GM23338 (cell line): ENCODE results near the gene PDE4D. TPM values are rescaled to one million over a fixed set of nuclear protein-coding genes. Genes with fewer than 3 reads are reported as not detected.

ENCODE experiments used
- ATAC-seq: fragments of 200-7000 bp; cut with Tn5 transposase; 3 replicates; pipeline ENCODE4 v1.9.1; 2020
- DNase-seq: peaks from one replicate; pipeline ENCODE4 v3.0.0-alpha.2; 2015; ENCODE audit warnings: low spot score
- H2AFZ ChIP-seq: fragments of 200-600 bp; sonication (generic); 2 replicates; pipeline ENCODE4 v1.8.0; 2016; ENCODE audit warnings: antibody characterized with exemption, mild to moderate bottlenecking, moderate library complexity
- H3F3A ChIP-seq: fragments of 200-600 bp; sonication (generic); replicated peaks from 2 replicates; pipeline ENCODE4 v1.8.0; 2017; ENCODE audit warnings: antibody characterized with exemption, mixed run types, low read depth
- H3K27ac ChIP-seq: fragments of 200-600 bp; sonication (generic); 2 replicates; pipeline ENCODE4 v1.6.1; 2016; ENCODE audit warnings: low read depth
- H3K27me3 ChIP-seq: fragments of 200-600 bp; sonication (generic); 2 replicates; pipeline ENCODE4 v1.8.0; 2016; ENCODE audit warnings: mild to moderate bottlenecking, mixed run types, moderate library complexity; ENCODE audit not compliant: insufficient read depth
- H3K36me3 ChIP-seq: fragments of 200-600 bp; sonication (generic); 2 replicates; pipeline ENCODE4 v1.8.0; 2016; ENCODE audit warnings: mild to moderate bottlenecking; ENCODE audit not compliant: insufficient read depth
- H3K4me1 ChIP-seq: fragments of 200-600 bp; sonication (generic); 2 replicates; pipeline ENCODE4 v1.8.0; 2016; ENCODE audit warnings: mild to moderate bottlenecking, moderate library complexity; ENCODE audit not compliant: insufficient read depth
- H3K4me2 ChIP-seq: fragments of 200-600 bp; sonication (generic); 2 replicates; pipeline ENCODE4 v1.7.1; 2017; ENCODE audit warnings: mixed run types
- H3K4me3 ChIP-seq: fragments of 200-600 bp; sonication (generic); 2 replicates; pipeline ENCODE4 v1.6.1; 2016; ENCODE audit warnings: mixed run types
- H3K79me2 ChIP-seq: fragments of 200-600 bp; sonication (generic); replicated peaks from 2 replicates; pipeline ENCODE4 v1.8.0; 2017; ENCODE audit warnings: mild to moderate bottlenecking; ENCODE audit not compliant: insufficient read depth
- H3K9me2 ChIP-seq: fragments of 200-600 bp; sonication (generic); 2 replicates; pipeline ENCODE4 v1.8.0; 2017; ENCODE audit not compliant: insufficient read depth
- H4K20me1 ChIP-seq: fragments of 200-600 bp; sonication (generic); replicated peaks from 2 replicates; pipeline ENCODE4 v1.8.0; 2017; ENCODE audit warnings: mild to moderate bottlenecking; ENCODE audit not compliant: insufficient read depth
- H3K27ac Mint-ChIP-seq: 2 replicates; pipeline ENCODE4 v1.8.0; 2020; ENCODE audit warnings: inconsistent platforms, mild to moderate bottlenecking, moderate library complexity, mixed read lengths
- H3K27me3 Mint-ChIP-seq: 3 replicates; pipeline ENCODE4 v1.8.0; 2022; ENCODE audit warnings: low read depth, mild to moderate bottlenecking, moderate library complexity, mixed read lengths, inconsistent platforms; ENCODE audit not compliant: insufficient read depth, poor library complexity
- H3K36me3 Mint-ChIP-seq: 3 replicates; pipeline ENCODE4 v1.8.0; 2021; ENCODE audit warnings: low read depth, mild to moderate bottlenecking, inconsistent platforms, moderate library complexity, mixed read lengths
- H3K4me1 Mint-ChIP-seq: 3 replicates; pipeline ENCODE4 v1.8.0; 2020; ENCODE audit warnings: mild to moderate bottlenecking, inconsistent platforms, mixed read lengths
- H3K4me3 Mint-ChIP-seq: 3 replicates; pipeline ENCODE4 v1.8.0; 2021; ENCODE audit warnings: moderate library complexity, mild to moderate bottlenecking, inconsistent platforms, mixed read lengths
- H3K9me3 Mint-ChIP-seq: 3 replicates; pipeline ENCODE4 v1.8.0; 2020; ENCODE audit warnings: moderate library complexity, mild to moderate bottlenecking, inconsistent platforms, mixed read lengths
- CREB1 ChIP-seq: fragments of 250-450 bp; sonication (Bioruptor Pico); IDR thresholded peaks from 2 replicates; pipeline ENCODE4 v1.5.0; 2020; ENCODE audit warnings: low read depth, mild to moderate bottlenecking, moderate library complexity
- CTCF ChIP-seq, 2 experiments: fragments of 200-600 bp in 1 of 2; sonication (generic) in 1 of 2; conservative IDR thresholded peaks; 2 replicates each; pipeline versions ENCODE4 v1.5.1 to v1.6.1; 2016 to 2017; ENCODE audit warnings: antibody characterized with exemption in 2 of 2, low read depth in 2 of 2, mild to moderate bottlenecking in 2 of 2, moderate library complexity in 1 of 2
- ETS1 ChIP-seq: IDR thresholded peaks from 2 replicates; pipeline ENCODE4 v1.6.1; 2016; ENCODE audit warnings: antibody characterized with exemption
- EZH2 ChIP-seq: fragments of 200-600 bp; sonication (generic); IDR thresholded peaks from one replicate; pipeline ENCODE4 v1.8.0; 2017; ENCODE audit warnings: antibody characterized with exemption, mild to moderate bottlenecking, low read depth; ENCODE audit not compliant: unreplicated experiment
- EZH2phosphoT487 ChIP-seq: fragments of 200-600 bp; sonication (generic); IDR thresholded peaks from one replicate; pipeline ENCODE4 v1.8.1; 2018; ENCODE audit warnings: antibody characterized with exemption; ENCODE audit not compliant: unreplicated experiment
- JUNB ChIP-seq: IDR thresholded peaks from one replicate; pipeline ENCODE4 v1.6.1; 2016; ENCODE audit warnings: antibody characterized with exemption; ENCODE audit not compliant: unreplicated experiment
- NANOG ChIP-seq: IDR thresholded peaks from 2 replicates; pipeline ENCODE4 v1.6.1; 2016; ENCODE audit warnings: antibody characterized with exemption, borderline replicate concordance
- POLR2AphosphoS5 ChIP-seq: IDR thresholded peaks from 2 replicates; pipeline ENCODE4 v1.6.1; 2016; ENCODE audit warnings: antibody characterized with exemption, low read depth
- REST ChIP-seq: IDR thresholded peaks from one replicate; pipeline ENCODE4 v1.6.1; 2018; ENCODE audit warnings: antibody characterized with exemption; ENCODE audit not compliant: unreplicated experiment
- STAT1 ChIP-seq: IDR thresholded peaks from one replicate; pipeline ENCODE4 v1.6.1; 2016; ENCODE audit warnings: antibody characterized with exemption; ENCODE audit not compliant: unreplicated experiment
- ZNF114 ChIP-seq: fragments of 250-450 bp; sonication (Bioruptor Pico); IDR thresholded peaks from 2 replicates; pipeline ENCODE4 v1.5.0; 2020; ENCODE audit warnings: mild to moderate bottlenecking, moderate library complexity
- ZNF331 ChIP-seq: fragments of 250-450 bp; sonication (Bioruptor Pico); IDR thresholded peaks from 2 replicates; pipeline ENCODE4 v1.5.0; 2020; ENCODE audit warnings: low read depth, mild to moderate bottlenecking, moderate library complexity
- polyA plus RNA-seq: library from polyadenylated mRNA; unstranded; fragments of >200 nt; fragmentation: Nextera tagmentation; extraction: Ambion mirVana; gene quantifications from 2 replicates; pipeline ENCODE4 v1.2.1, GENCODE V29; 2016
- total RNA-seq: library from RNA; depleted of rRNA; stranded (reverse); fragments of >200 nt; shearing (Covaris generic); gene quantifications from 2 replicates; pipeline ENCODE4 v1.2.3, GENCODE V29; 2014

The PDE4D gene
- total and polyA plus RNA-seq, 2 experiments from 2014 or later = 2.1 to 4.7 TPM

- TF ChIP-seq REST (no peak), EZH2 (no peak), CREB1 (no peak)
Measured at GRCh38 chr5:59569158-59569557, 324.4 kb downstream of the PDE4D start (continued).

GRCh38 chr5:59568161-59568560 is 325.4 kb downstream of the PDE4D start:
- Histone ChIP-seq H3K27ac (no peak overlapping the region), H2AFZ (no peak overlapping the region), H3K27me3 (no peaks in the 10 kb centered on the region), H3K4me3 (no peak overlapping the region), H4K20me1 (no peaks in the 10 kb centered on the region), H3K9me2 (no peaks in the 10 kb centered on the region), H3F3A (no peaks in the 10 kb centered on the region), H3K79me2 (no peaks in the 10 kb centered on the region), H3K36me3 (no peaks in the 10 kb centered on the region), H3K4me1 (peaks cover 31% of the 10 kb centered on the region), H3K4me2 (no peak overlapping the region)
- no peak for DNase-seq
- H3K27me3 Mint-ChIP-seq = no peaks in the 10 kb centered on the region
- H3K4me3 Mint-ChIP-seq = no peak overlapping the region
- H3K9me3 Mint-ChIP-seq = 0 out of 3 replicates have a peak, but pooled peaks cover 5% of the 10 kb centered on the region
- peaks cover 14% of the 10 kb centered on the region for H3K36me3 Mint-ChIP-seq
- H3K27ac Mint-ChIP-seq = peak overlapping the region; percentile 73
- peaks cover 37% of the 10 kb centered on the region for H3K4me1 Mint-ChIP-seq
- ATAC-seq = no peak
- no peak for TF ChIP-seq ZNF331
- TF ChIP-seq NANOG = no peak
- no peak for TF ChIP-seq JUNB
- TF ChIP-seq EZH2phosphoT487 = no peak
- TF ChIP-seq ZNF114 (CRISPR knock-in tag) = no peak
- no peak for TF ChIP-seq CTCF (conservative IDR thresholded peaks at IDR 0.05; ENCODE audit: low read depth in 2 of 2)
- no peak for TF ChIP-seq CREB1
- TF ChIP-seq ETS1 = no peak
- no peak for TF ChIP-seq EZH2
- TF ChIP-seq STAT1 = no peak
- no peak for TF ChIP-seq REST
- TF ChIP-seq POLR2AphosphoS5 = no peak
